Mononuclear cell (primary cell): Measurements from ENCODE around the gene PSMD13. TPM values are rescaled to one million over a fixed set of nuclear protein-coding genes. Genes with fewer than 3 reads are reported as not detected.
"Not testable (repeated sequence)": the region's sequence is repeated elsewhere in the genome, so short reads cannot be mapped to it uniquely, and the experiment has no call there.

Source experiments
- H3K27me3 ChIP-seq: 2 replicates; pipeline ENCODE4 v1.6.0; 2011; ENCODE audit warnings: low read length, control low read depth; ENCODE audit not compliant: insufficient read depth
- H3K4me1 ChIP-seq: 2 replicates; pipeline ENCODE4 v1.5.1; 2011; ENCODE audit warnings: mild to moderate bottlenecking, low read length, control low read depth; ENCODE audit not compliant: insufficient read depth
- H3K4me3 ChIP-seq: 2 replicates; pipeline ENCODE4 v1.5.1; 2011; ENCODE audit warnings: mild to moderate bottlenecking, low read length, moderate library complexity
- H3K9me3 ChIP-seq: 2 replicates; pipeline ENCODE4 v1.5.1; 2011; ENCODE audit warnings: low read depth, mild to moderate bottlenecking, control low read depth, low read length
- total RNA-seq: library from RNA; depleted of rRNA; stranded (reverse); fragments of >200 nt; gene quantifications from one replicate; pipeline ENCODE4 v1.2.3, GENCODE V29; 2012

PSMD13 gene
- total RNA-seq, 1 donor, result 62.5 TPM

DNA sequence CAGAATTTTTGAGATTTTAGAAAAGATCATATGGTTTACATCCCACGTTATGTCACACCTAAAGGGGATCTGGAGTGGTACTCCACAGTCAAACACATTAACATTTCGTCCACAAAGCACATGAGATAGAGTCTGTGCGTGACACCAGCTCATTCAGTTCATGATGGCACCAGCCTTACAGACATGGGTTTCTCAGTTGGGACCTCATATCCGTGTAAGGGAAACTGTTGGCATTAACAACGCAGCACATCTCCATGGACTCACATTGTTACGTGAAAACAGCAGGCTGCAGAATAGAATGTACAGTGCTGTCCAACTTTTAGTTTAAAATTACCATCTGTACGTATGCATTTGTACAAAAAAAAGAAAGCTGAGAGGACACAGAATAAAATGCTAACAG is 15.2 kb upstream of the PSMD13 start:
- Histone ChIP-seq H3K27me3 (no peaks in the 10 kb centered on the region), H3K9me3 (no peaks in the 10 kb centered on the region), H3K4me1 (no peaks in the 10 kb centered on the region)

DNA sequence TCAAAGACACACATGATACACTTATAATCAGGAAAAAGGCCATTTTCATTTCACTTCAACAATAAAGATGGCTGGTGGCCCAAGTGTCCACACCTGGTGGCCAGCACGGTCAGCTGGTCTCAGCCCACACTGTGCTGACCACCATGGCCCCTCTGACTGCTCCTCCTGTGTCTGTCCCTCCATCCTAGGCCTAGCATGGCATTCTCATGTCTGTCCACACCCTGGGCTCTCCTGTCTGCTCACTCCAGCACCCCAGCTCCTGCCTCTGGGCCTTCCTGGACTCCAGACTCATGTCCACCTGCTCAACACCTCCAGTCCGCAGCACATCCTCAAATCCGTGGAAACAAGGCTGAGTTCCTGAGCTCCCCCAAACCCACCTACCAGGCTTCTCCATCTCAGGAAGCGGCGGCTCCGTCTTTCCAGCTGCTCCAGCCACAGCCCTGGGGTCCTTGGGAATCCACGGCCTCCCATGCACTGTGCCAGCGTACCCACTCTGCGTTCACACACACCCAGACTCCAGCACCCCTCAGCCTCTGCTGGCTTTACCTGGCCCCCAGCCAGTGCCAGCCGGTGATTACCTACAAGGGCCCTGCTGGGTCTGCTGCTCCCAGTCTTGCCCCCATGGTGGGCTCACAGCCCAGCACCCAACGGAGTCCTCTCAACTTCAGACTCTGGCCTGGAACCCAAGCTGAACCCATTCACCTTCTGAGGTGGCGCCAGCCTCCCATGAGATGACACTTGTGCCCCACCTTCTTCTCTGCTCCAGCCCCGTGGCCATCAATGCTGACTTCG is 14.6 kb upstream of the PSMD13 start:
- H3K9me3 ChIP-seq, result no peaks in the 10 kb centered on the region
- no peak overlapping the region for H3K4me3 ChIP-seq
- no peaks in the 10 kb centered on the region for H3K27me3 ChIP-seq
- H3K4me1 ChIP-seq, result no peaks in the 10 kb centered on the region

More for the DNA sequence above, 15.2 kb upstream of the PSMD13 start:
- H3K4me3 ChIP-seq, result no peak overlapping the region

DNA sequence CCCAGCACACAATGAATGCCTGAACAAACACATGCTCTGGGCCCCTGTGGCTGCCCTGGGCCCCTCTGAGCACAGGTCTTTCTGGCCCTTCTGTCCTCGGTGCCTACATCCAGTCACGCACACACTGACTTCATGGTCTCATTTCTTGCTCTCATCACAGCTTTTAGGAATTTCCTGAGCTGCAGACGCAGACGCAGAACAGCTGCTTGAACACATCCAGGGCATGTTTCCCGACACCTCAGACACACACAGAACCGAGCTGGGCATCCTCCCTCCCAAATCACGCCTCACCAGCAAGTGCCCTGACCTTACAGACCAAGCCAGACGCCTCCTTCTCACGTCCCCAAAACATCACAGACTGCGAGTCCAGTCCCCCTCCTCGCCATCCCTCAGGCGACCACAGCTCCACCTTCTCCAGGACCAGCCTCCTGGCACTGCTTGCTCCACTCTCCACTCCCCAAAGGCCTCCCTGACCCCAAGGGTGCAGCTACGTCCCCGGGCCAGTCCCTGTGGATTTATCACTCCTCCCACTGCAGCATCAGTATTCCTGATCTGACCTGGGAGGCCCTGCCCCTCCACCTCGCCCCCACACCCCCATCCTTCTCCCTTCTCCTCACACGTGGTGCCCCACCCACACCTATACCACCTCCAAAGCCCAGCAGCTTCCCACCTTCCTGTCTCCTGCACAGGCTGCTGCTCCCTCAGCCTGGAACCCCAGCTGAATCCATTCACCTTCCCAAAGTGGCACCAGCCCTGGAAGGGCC is 13.6 kb upstream of the PSMD13 start:
- Histone ChIP-seq H3K9me3 (no peaks in the 10 kb centered on the region), H3K27me3 (no peaks in the 10 kb centered on the region), H3K4me1 (no peaks in the 10 kb centered on the region), H3K4me3 (no peak overlapping the region)

DNA sequence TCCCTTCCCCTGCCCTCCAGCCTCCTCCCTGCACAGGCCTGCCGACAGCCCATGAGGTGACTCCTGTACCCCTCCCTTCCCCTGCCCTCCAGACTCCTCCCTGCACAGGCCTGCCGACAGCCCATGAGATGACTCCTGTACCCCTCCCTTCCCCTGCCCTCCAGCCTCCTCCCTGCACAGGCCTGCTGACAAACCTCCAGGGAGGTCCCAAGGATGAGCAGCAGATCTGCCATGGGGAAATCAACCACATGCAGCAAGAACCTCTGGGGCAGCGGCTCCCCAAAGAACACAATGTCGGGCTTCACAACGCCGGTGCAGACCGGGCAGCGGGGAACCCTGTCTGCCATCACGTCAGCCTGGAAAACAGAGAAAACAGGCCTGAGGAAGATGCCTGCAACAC is 12.9 kb upstream of the PSMD13 start:
- H3K9me3 ChIP-seq, result no peaks in the 10 kb centered on the region
- no peak overlapping the region for H3K4me3 ChIP-seq
- no peaks in the 10 kb centered on the region for H3K4me1 ChIP-seq
- no peaks in the 10 kb centered on the region for H3K27me3 ChIP-seq

DNA sequence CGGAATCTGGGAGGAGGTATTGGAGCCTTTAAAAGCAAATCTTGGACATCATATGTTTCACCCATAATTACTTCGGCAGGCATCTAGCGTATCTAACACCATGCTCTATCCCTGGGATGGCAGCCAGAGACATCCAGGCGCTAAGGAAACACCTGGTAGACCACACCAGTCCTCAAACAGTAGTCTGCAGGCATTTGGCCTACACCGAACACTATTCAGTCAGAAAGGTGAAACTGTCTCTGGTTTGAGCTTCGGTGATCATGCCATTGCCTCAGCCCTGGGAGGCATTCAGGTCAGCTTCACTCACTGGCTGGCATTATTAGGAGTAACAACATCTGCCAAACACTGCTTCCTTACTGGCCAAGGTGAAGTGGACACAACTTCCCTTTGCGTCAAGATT is 12.4 kb upstream of the PSMD13 start:
- H3K27me3 ChIP-seq, result no peaks in the 10 kb centered on the region
- no peak overlapping the region for H3K4me3 ChIP-seq

DNA sequence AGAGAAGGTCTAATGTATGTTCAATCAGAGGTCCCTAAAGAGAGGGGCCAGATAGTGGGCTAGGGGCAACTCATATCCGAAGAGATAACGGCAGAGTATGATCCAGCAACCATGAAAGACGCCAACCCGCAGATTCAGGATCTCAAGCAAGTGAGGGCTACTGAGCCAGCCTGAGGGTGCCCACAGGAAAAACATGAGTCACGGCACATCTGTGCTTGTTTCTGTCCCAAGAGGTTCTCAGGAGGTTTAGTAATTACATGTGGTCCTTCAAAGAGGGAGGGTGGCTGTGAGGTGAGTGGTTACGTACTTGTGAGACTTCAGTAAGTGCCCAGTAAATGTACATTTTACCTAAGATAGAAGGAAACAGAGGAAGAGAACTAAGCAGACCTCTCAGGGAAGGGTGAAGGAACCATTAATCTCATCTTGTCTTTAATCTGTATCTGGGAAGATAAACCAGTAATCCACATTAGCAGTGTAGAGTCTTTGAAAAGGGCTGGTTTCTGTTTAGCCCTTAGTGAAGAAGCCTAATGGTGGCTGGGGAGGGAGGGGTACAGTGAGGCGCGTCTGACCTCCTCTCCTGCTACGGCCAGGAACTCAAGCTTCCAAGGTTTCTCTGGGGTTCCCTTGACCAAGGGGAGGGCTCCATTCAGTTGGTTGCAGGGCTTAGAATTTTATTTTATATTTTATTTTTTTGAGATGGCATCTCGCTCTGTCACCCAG is 10.9 kb upstream of the PSMD13 start:
- Histone ChIP-seq H3K27me3 (no peaks in the 10 kb centered on the region), H3K4me3 (no peak overlapping the region), H3K4me1 (no peaks in the 10 kb centered on the region), H3K9me3 (no peaks in the 10 kb centered on the region)

More for the DNA sequence above, 12.4 kb upstream of the PSMD13 start:
- no peaks in the 10 kb centered on the region for H3K4me1 ChIP-seq
- no peaks in the 10 kb centered on the region for H3K9me3 ChIP-seq

DNA sequence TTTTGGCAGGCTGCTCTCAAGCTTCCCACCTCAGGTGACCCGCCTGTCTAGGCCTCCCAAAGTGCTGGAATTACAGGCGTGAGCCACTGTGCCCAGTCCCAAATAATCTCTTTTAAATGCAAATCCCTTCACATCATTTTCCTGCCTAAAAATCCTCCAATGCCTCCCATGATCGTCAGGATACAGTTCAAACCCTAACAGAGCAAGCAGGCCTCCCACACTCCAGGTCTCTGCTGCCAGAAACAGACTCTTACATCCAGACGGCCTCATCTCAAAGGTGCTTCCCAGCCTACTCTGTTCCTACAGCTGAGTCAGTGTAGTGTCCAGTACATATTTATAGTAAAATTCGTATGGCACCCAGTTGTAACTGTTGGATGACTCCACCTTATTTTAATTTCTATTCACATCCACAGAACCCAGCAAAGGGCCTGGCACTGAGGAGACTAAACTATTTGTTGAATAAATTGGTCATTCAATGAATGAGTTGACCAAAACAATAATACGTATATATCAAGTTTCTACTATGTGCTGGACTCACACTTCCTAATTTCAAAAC is 8.9 kb upstream of the PSMD13 start:
- Histone ChIP-seq H3K9me3 (no peaks in the 10 kb centered on the region), H3K4me1 (no peaks in the 10 kb centered on the region), H3K27me3 (no peaks in the 10 kb centered on the region), H3K4me3 (no peak overlapping the region)

DNA sequence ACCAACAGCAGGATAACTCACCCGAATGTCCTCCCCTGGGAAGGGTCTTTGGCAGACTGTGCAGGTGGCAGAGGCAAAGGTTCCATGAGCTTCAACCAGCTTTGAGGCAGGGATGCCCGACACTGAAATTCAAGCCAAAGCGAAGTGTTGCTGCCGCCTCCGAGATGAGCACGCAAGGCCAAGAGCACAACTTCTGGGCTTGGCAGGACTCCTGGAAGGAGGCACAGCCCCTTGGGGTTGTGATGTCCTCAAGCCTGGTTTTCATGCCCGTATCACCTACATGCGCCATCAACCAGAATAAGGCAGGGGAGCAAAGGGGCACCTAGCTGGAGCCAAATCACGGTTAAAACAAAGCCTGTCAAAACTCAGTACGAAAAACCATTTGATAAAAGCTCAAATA is 6.3 kb upstream of the PSMD13 start:
- no peaks in the 10 kb centered on the region for H3K27me3 ChIP-seq
- H3K9me3 ChIP-seq, result no peaks in the 10 kb centered on the region
- H3K4me3 ChIP-seq, result no peak overlapping the region
- H3K4me1 ChIP-seq, result peaks cover 4% of the 10 kb centered on the region

DNA sequence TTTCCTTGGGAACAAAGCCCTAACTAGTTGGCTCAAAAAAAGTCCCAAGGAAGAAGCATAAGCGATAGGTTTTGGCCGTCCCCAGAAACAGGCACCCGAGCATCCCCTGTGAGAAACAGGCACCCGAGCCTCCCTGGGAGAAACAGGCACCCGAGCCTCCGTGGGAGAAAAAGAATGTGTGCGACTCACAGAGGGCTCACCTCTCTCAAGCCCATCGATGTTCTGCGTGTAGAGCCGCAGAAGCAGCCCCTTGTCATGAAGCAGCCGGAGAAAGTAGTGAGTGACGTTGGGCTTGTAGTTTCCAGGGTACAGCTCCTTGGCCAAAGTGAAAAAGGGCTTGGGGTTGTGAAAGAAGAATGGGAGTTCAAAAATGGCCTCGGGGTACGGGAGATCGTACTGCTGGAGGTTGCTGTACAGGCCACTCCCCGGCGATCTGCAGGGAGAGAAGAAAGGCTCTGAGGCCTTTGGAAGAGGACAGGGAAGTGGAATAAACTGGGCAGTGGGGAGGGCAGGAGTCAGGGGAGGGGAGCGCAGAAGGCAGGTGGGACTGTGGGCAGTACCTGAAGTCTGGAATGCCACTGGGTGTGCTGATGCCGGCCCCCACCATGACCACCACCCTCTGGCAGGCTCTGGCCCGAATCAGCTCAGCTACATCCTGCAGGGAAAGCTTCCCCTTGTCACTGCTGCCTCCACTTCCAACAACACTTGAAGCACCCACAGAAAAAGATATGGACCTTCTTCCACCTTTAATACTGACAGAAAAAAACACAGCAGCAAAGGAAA is 3.8 kb upstream of the PSMD13 start:
- Histone ChIP-seq H3K9me3 (no peaks in the 10 kb centered on the region), H3K27me3 (no peaks in the 10 kb centered on the region), H3K4me3 (no peak overlapping the region), H3K4me1 (peaks cover 16% of the 10 kb centered on the region)

DNA sequence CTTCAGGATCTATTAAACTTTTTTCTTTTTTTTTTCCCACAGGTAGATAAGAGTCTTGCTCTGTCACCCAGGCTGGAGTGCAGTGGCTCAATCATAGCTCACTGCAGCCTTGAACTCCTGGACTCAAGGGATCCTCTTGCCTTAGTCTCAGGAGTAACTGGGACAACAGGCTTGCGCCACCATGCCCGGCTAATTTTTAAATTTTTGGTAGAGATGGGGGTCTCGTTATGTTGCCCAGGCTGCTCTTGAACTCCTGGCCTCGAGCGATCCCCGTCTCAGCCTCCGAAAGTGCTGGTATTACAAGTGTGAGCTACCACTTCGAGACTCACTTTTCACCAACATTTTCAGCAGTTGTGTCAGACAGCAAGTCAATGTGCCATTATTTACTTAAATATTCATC is 1.6 kb upstream of the PSMD13 start:
- Histone ChIP-seq H3K4me1 (peaks cover 22% of the 10 kb centered on the region), H3K9me3 (no peaks in the 10 kb centered on the region), H3K27me3 (no peaks in the 10 kb centered on the region), H3K4me3 (no peak overlapping the region)

DNA sequence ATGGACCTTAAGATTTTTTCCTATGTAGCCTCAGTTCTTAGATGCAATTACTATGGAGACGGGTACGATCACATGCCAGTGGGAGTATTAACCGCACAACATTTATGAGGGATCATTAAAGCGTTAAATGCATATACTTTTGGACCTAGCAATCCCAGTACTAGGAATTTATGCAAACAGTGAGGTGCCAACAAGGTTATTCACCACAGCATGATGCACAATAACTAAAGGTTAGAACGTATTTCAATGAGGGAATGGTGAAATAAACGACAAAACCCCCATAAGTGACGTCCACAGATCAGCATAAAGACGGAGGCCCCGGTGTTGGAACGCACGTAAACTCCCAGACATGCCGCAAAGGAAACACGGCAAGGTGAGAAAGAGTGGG is 1.2 kb upstream of the PSMD13 start:
- peak overlapping the region; percentile 65 for H3K4me3 ChIP-seq
- H3K27me3 ChIP-seq, result no peaks in the 10 kb centered on the region
- H3K9me3 ChIP-seq, result no peaks in the 10 kb centered on the region
- peaks cover 22% of the 10 kb centered on the region for H3K4me1 ChIP-seq

DNA sequence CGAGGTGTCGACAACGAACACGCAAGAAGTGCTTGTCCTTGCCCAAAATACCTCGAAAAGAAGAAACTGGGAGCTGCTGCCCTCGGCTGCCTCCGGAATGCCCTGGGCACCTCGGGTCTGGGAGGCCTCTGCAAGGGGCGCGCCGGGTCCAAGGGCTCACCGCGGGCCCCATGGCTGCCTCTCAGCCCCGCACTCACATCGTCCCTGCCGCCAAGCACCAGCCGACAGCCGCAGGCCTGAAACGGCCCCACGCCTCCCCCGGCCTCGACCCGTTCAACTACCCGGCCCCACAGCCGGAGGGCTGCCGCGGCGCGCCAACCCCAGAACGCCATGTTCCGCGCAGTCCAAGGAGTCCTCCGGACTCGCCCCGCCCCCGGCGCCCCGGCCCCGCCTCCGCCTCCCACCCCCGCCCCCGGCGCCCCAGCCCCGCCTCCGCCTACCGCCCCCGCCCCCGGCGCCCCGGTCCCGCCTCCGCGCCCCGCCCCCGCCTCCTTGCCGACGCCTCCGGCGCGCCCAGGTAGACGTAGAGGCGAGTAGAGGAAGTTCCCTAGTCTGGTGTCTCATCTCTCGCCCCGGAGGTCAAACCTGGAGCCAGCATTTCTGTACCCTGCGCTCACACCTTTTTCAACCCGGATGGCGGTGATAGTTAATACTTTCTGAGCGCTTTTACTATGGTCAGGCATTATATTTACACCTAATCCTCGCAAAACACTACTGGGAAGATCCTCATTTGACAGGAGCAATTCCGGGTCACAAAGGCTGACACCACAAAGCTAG is 591 bp upstream of the PSMD13 start, which contains the start of gene SIRT3:
Gene SIRT3, minus strand, starts transcription at position 346 of the 777 bp plus-strand sequence. Its CDS starts 14 bp downstream, at position 332.
- Histone ChIP-seq H3K9me3 (no peaks in the 10 kb centered on the region), H3K4me1 (peaks cover 22% of the 10 kb centered on the region), H3K4me3 (peak within 1 kb of the TSS; percentile 81), H3K27me3 (no peaks in the 10 kb centered on the region)

DNA sequence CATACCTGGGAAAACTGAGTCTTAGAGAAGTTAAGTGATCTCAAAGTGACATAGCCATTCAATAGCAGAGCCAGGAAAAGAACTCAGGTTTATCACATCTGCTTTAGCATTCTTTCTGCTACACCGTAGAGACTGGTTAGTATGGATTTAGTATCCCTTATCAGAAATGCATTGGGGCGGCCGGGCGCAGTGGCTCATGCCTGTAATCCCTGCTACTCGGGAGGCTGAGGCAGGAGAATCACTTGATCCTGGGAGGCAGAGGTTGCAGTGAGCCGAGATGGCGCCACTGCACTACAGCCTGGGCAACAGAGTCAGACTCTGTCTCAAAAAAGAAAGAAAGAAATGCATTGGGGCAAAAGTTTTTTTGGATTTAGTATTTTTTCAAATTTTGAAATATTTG is 1.6 kb downstream of the PSMD13 start:
- H3K9me3 ChIP-seq, H3K4me3 ChIP-seq, H3K27me3 ChIP-seq: not testable (repeated sequence)
- peaks cover 24% of the 10 kb centered on the region for H3K4me1 ChIP-seq

DNA sequence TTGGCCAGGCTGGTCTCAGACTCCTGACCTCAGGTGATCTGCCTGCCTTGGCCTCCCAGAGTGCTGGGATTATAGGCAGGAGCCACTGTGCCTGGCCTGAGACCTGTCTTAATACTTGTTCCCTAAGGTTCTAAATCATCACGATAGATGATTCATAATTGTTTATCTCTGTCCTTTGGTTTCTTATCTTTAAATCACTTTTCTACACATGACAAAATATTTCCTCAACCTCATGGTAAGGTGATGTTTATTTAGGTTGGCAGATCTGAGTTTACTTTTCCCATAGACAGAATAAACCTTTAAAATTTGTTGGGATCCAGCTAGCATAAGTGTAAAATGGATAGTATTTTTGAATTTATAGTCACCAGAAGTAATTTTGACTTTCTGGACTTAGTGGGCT is 3.5 kb downstream of the PSMD13 start:
- no peaks in the 10 kb centered on the region for H3K9me3 ChIP-seq
- no peak overlapping the region for H3K4me3 ChIP-seq
- no peaks in the 10 kb centered on the region for H3K27me3 ChIP-seq
- peaks cover 21% of the 10 kb centered on the region for H3K4me1 ChIP-seq
